ENCODE measurements around the gene KLHL40. TPM values are rescaled to one million over a fixed set of nuclear protein-coding genes. Genes with fewer than 3 reads are reported as not detected.

KLHL40 gene
- total and polyA plus RNA-seq, 10 of the 15 experiments (the other 5 are each of a cell fraction or from before 2014, with no cell fraction given), result not detected

GRCh38 chr3:42691816-42692666 lies 6.7 kb downstream of the KLHL40 start:
- FAIRE-seq (no peak), ATAC-seq (no peak), DNase-seq (ENCODE audit: low read depth, low spot score) (no peak)
- SMC1A ChIA-PET (ENCODE audit: uncharacterized antibody, unreplicated experiment), result no interaction called here
- Histone ChIP-seq H3K9ac (ENCODE audit: control insufficient read depth, insufficient read depth, low read length) (no peak overlapping the region), H3K27ac (ENCODE audit: control insufficient read depth, insufficient read depth) (no peak overlapping the region), H3K9me3 (replicated peaks; ENCODE audit: control insufficient read depth, insufficient read depth, low read length) (no peaks in the 10 kb centered on the region), H3K27me3 (replicated peaks in 1 of 2; ENCODE audit: control insufficient read depth in 2 of 2, insufficient read depth in 2 of 2, low read length in 1 of 2) (no peaks in the 10 kb centered on the region), H4K20me1 (ENCODE audit: control insufficient read depth, insufficient read depth) (no peaks in the 10 kb centered on the region), H3K79me2 (ENCODE audit: control insufficient read depth, insufficient read depth, low read length) (no peaks in the 10 kb centered on the region), H3K36me3 (ENCODE audit: control insufficient read depth in 2 of 2, insufficient read depth in 2 of 2, low read length in 1 of 2) (no peaks in the 10 kb centered on the region), H3K4me3 (no peak overlapping the region), H3K4me1 (ENCODE audit: control insufficient read depth, insufficient read depth, low read length) (no peaks in the 10 kb centered on the region), H2AFZ (ENCODE audit: control insufficient read depth, low read depth, low read length) (no peak overlapping the region), H3K4me2 (ENCODE audit: control insufficient read depth, insufficient read depth) (no peak overlapping the region)
- in situ Hi-C loops (cut with MboI) (no loop called here), intact Hi-C loops (cut with micrococcal nuclease; ENCODE audit: unreplicated experiment) (no loop called here)
- no TSS peak for BruUV-seq (replicated peaks)
- no peak for TF ChIP-seq CREB1 (IDR thresholded peaks at IDR 0.05; ENCODE audit: low read depth)
- TF ChIP-seq EED (IDR thresholded peaks at IDR 0.05; ENCODE audit: low read depth), result no peak
- TF ChIP-seq POLR2AphosphoS2 (IDR thresholded peaks at IDR 0.05; ENCODE audit: low read depth, low read length), result no peak
- no peak for TF ChIP-seq STAT3 (IDR thresholded peaks at IDR 0.05; ENCODE audit: low read depth, low read length)
- no peak for TF ChIP-seq BHLHE40 (IDR thresholded peaks at IDR 0.05; ENCODE audit: borderline replicate concordance in 1 of 2, low read depth in 2 of 2, low read length in 1 of 2)
- no peak for TF ChIP-seq KDM1A (IDR thresholded peaks at IDR 0.05; ENCODE audit: borderline replicate concordance)
- no peak for TF ChIP-seq SMARCA5 (IDR thresholded peaks at IDR 0.05)
- TF ChIP-seq RB1 (IDR thresholded peaks at IDR 0.05; ENCODE audit: borderline replicate concordance), result no peak
- no peak for TF ChIP-seq IKZF2 (IDR thresholded peaks at IDR 0.05)
- TF ChIP-seq WRNIP1 (IDR thresholded peaks at IDR 0.05; ENCODE audit: borderline replicate concordance, low read depth, low read length), result no peak
- TF ChIP-seq NFXL1 (IDR thresholded peaks at IDR 0.05; ENCODE audit: borderline replicate concordance), result no peak
- TF ChIP-seq HCFC1 (IDR thresholded peaks at IDR 0.05; ENCODE audit: low read length), result no peak
- no peak for TF ChIP-seq SP1 (IDR thresholded peaks at IDR 0.05; ENCODE audit: low read depth, low read length)
- TF ChIP-seq ATF3 (IDR thresholded peaks at IDR 0.05; ENCODE audit: borderline replicate concordance, extremely low read depth, low read depth, low read length), result no peak
- no peak for TF ChIP-seq NKRF (conservative IDR thresholded peaks at IDR 0.05)
- TF ChIP-seq HDAC2 (IDR thresholded peaks at IDR 0.05), result no peak
- TF ChIP-seq USF2 (IDR thresholded peaks at IDR 0.05; ENCODE audit: borderline replicate concordance, low read depth, low read length), result no peak
- RAD21 ChIA-PET (ENCODE audit: unreplicated experiment), result no interaction called here
- POLR2A ChIA-PET, result no interaction called here
- WGBS (ENCODE audit: insufficient coverage, insufficient replicate concordance, low lambda C conversion rate, missing lambda C conversion rate), result 31% methylated on average over 13 of the region's 13 CpGs
- CTCF ChIA-PET, result no interaction called here
